Left colon (tissue), 2 donors: ENCODE measurements around the gene TNFRSF18. TPM values are rescaled to one million over a fixed set of nuclear protein-coding genes. Genes with fewer than 3 reads are reported as not detected.

Experiments used
- ATAC-seq: fragments of 200-7000 bp; cut with Tn5 transposase; one replicate; pipeline ENCODE4 v1.9.1; 2020; ENCODE audit warnings: mild to moderate bottlenecking, moderate library complexity
- DNase-seq, 2 donors: peaks; one replicate each; pipeline ENCODE4 v3.0.0-alpha.2; 2020
- intact Hi-C, 2 donors: fragments of 100-400 bp; cut with DNase I in 1 of 2; cut with micrococcal nuclease in 1 of 2; formaldehyde crosslinking; loops; one replicate each; pipeline versions ENCODE4 v1.11.2 to v1.14.0; 2022; cut with DNase I, micrococcal nuclease
- total RNA-seq, 2 donors: library from RNA; stranded (reverse); fragmentation: NEBNext Ultra II Directional; extraction: Animal tissue kit (Norgen Biotek cat#: 25700); gene quantifications; one replicate each; pipeline ENCODE4 v1.2.1, GENCODE V29; 2021
- donor health status: DM: no; HTN: no; CAD: no.
- donor health status: DM: yes; HTN: yes; CAD: no.

Gene TNFRSF18
- total RNA-seq, 2 donors from 2014 or later, result 0.64 to 3.7 TPM

DNA sequence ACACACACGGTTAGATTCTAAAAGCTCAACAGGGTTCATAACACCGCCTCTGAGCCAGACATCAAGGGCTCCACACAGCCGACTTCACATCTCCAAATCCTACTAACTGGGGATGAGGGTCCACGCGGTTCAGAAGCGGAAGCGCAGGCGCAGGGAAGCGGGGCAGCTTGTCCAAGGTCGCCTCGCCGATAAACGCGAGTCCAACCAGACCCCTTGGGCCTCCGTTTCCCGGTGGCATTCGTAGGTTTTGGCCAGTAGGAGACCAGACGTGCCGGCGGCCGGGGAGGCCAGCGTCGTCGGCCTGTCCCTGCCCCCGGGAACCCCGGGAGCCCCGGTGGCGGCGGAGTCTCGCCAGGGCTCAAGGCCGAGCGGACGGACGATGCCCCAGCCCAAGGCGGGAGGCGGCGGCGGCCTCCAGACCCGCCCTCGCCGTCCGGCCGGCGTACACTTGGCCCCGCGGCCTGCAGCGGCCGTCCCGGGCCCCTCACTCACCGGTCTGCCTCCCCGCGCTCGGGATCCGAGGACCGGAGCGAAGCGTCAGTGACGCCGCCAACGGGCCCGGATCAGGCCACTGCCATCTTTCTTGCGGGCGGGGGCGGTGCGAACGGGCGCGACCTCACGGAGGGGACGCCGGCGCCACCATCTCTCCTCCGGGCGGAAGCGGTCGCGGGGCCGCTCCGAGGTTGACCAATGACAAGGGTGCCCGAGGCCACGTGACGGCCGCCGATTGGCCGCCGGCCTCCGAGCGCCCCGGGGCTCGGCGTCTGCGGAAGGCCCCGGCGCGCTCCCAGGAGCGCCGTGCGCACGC, 25.2 kb upstream of the TNFRSF18 start, which contains the start of gene SDF4:
SDF4 (minus strand) TSS at position 602 of the 808 bp plus-strand sequence. CDS start 3,229 bp downstream, outside the sequence.
- DNase-seq (peak; percentile 97), ATAC-seq (peak; percentile 87)
- intact Hi-C loops, result no loop called here

DNA sequence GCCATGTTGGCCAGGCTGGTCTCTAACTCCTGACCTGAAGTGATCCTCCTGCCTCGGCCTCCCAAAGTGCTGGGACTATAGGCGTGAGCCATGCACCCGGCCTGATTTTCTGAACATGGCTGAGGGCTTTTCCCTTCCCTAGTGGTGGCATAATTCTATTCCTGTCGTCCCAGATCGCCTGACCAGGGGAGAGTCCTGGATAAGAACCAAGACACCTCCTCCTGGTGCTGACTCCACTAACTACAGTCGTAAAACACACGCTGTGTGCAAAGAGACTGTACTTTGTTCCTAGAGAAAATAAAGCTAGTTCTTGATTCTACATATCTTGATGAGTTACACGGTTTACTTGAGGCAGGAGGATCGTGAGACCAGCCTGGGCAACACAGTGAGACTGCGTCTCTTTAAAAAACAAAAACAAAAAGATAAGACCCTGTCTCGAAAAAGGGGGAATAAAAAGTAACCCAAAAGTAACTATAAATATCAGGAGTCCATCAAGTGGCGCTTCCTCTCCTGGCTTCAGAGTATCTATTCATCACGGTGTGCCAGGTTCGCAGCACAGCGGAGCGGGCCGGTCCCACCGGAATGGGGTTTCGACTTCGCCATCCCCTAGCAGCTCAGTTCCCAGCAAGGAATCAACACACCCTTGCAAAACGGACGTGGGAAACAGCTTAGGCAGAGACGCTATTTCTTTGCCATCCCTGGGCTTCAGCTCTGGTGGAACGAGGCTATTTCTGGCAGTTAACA, 24.4 kb upstream of the TNFRSF18 start:
- intact Hi-C loops, result no loop called here
- ATAC-seq (peak; percentile 78), DNase-seq (peak in 1 of 2 donors; percentile 73)

DNA sequence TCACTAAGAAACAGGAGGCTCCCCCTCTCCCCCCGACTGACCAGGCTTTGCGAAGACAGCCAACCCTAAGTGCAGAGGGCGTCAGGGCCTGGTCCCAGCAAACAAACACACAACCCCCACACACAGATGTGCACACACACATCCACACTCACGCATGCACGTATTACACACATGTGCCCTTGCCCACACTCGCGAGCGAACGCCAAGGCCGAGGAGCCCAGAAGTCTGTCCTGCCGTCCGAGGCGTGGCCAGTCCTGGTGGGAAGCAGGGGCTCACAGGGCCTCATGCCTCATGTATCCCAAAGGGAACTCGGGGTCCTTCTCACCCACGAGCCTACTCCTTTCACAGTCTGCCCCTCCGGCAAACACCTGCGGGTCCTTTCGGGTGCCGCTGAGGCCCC, 23.4 kb upstream of the TNFRSF18 start:
- ATAC-seq (no peak), DNase-seq (no peak)
- intact Hi-C loops, result no loop called here

DNA sequence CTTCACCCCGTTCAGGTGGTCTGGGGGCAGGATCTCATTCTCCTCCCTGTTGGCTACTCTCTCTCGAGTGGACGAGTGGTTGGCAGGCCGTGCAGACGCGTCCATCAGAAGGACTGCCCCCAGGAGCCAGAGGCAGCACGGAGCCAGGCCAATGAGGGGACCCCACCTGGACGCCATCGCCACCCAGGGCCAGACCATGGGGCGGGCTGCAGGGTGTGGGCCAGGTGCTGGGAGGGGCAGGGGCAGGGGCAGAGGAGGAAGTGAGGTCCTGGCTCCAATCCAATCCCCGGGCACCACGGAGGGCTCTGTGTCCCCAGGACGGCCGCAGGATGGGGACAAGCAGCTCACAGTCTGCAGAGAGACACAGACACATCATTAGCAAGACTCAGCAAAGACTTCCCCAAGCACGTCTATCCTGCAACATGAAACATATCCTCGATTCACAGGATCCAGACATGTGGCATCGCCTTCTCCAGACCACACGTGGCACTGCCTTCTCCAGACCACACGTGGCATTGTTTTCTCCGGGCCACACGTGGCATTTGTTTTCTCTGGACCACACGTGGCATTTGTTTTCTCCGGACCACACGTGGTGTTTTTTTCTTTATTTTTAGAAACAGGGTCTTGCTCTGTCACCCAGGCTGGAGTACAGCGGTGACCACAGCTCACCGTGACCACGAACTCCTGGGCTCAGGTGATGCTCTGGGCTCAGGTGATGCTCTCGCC, 22.4 kb upstream of the TNFRSF18 start:
- intact Hi-C loops, result no loop called here
- DNase-seq (no peak), ATAC-seq (no peak)

DNA sequence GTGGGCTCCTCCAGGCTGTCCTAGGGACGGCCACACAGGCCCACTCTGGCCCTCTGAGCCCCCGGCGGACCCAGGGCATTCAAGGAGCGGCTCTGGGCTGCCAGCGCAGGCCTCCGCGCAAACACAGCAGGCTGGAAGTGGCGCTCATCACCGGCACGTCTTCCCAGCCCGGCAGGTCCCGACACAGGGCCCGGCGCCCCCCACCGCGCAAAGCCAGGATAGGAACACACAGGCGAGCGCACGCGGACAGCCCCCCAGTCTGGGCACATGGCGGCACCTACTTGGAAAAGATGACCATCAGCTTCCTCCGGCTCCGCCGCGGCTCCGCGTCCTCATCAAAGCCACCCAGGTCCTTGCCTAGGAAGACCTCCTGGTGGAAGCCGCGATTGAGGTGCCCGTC, 21.8 kb upstream of the TNFRSF18 start:
- intact Hi-C loops, result no loop called here
- DNase-seq (no peak), ATAC-seq (no peak)

DNA sequence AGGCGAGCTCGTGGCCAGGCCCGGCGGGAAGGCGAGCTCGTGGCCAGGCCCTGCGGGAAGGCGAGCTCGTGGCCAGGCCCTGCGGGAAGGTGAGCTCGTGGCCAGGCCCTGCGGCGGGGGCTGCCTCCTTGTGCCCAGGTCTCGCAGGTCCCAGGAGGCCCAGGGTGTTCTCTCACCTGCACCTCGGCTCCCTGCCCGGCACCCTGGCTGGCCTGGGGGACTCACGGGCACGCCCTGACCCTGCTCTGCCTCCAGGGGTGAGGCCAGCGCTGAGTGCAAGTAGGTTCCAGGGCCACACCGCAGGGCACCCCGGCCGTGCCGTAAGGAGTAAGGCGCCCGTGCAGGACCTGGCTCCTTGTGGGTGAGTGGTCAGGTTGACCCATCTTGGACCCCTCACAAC, 21.0 kb upstream of the TNFRSF18 start:
- DNase-seq (no peak), ATAC-seq (no peak)
- intact Hi-C loops, result no loop called here

DNA sequence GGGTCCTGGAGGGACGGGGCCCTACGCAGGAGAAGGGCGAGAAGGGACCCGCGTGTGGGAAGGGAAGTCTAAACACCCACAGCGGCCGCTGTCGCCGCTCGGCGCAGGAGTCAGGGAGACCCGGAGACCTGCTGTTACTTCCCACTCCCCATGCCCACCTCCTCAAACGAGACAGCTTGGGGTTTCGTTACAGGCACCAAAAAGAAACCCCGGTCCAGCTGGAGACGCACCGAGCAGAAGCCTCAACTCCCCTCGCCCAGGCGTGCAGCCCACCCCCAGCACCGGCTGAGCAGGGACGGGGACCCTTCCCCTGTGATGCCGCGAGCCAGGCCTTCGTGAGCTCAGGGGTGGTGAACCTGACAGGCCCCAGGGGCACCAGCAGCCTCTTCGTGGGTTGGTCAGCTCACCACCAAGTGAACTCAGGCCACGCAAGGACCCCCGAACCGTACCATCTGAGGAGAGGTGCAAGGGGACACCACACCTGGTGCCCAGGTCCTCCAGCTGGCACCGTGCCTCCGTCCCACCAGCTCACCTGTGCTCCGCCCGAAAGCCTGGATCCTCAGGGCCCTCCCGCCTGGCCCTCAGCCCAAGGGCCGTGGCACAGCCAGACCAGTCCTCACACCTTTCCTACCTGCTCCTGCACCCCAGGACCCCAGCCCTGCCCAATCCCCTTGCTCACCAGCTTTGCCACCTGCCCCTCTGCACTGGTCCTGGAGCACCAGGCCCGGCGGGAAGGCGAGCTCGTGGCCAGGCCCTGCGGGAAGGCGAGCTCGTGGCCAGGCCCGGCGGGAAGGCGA, 20.4 kb upstream of the TNFRSF18 start:
- DNase-seq (no peak), ATAC-seq (no peak)
- intact Hi-C loops, result no loop called here

DNA sequence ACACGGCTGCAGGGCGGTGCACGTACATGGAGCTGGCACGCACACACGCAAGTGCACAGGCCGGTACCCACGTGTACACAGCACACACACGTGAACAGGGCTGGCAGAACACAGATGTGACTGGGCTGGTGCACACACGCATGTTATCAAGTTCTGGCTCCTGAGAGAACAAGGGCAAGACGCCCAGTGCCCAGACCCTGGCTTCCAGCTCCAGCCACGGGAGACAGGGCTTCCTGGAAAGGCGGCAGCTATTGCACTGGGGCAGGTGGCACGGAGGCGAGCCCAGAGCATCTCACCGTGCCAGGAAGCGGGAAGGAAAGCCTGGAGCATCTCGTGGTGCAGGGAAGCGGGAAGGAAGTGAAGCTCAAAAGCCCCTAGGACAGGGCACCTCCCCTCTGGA, 19.5 kb upstream of the TNFRSF18 start:
- intact Hi-C loops, result no loop called here
- ATAC-seq, result no peak
- DNase-seq, result no peak

DNA sequence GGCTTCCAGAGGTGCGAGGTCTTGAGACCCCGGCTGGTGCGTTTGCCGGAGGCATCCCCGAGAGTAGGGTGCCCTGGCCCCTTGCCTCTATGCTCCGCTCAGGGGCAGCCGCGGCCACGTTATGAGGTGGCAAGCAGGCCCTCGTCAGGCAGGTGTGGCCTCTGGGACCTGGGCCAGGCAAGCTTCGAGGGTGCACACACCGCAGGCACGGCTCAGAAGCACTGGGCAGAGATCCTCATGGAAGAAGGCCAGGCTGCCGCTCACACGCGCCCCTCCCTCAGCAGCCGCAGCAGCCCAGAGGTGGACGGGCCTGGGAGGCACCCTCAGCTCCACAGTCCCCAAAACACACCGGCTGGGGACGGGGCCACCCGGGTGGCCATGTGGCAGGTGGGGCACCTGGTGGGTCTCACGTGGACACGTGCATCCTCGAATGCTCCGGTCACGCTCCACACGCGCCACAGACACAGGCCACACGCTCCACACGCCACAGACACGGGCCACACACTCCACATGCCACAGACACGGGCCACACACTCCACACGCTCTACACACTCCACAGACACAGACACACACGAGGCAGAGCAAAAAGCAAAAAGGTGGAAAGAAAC, 18.9 kb upstream of the TNFRSF18 start:
- ATAC-seq, result peak; percentile 55
- no peak for DNase-seq
- intact Hi-C loops, result no loop called here

DNA sequence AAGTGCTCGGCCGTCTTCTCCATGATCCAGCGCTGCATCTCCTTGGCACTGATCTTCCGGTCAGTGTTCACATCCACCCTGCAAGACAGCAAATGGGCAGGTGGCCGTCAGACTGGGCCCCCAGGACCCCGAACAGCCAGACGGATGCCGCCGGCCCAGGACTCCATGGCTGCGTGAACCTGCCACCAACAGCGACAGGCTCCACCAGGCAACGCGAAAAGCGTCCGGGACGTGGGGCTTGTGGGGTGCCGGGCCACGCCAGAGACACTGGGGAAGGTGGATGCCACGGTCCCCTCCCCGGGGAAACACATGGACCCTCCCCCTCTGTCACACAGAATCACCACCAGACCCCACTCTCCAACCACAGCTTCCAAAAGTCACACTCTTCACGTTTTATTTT, 17.5 kb upstream of the TNFRSF18 start:
- intact Hi-C loops, result no loop called here
- ATAC-seq (no peak), DNase-seq (no peak)

DNA sequence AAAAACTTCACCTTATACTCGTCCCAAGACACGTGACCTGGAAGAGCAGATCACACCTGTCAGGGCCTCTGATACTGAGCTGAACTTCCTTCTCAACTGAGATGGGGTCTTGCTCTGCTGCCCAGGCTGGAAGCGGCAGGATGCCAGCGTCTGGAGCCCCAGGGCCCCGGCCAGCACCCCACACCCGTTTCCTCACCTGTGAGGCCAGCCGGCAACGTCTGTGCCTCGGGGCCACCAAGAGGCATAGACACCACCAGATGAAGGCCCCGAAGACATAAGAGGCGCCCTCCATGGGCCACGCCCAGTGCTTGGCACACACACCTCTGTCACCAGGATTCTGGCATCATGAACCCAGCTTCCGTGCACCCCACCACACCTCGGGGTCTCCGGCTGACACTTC, 16.9 kb upstream of the TNFRSF18 start:
- ATAC-seq (no peak), DNase-seq (no peak)
- intact Hi-C loops, result no loop called here

DNA sequence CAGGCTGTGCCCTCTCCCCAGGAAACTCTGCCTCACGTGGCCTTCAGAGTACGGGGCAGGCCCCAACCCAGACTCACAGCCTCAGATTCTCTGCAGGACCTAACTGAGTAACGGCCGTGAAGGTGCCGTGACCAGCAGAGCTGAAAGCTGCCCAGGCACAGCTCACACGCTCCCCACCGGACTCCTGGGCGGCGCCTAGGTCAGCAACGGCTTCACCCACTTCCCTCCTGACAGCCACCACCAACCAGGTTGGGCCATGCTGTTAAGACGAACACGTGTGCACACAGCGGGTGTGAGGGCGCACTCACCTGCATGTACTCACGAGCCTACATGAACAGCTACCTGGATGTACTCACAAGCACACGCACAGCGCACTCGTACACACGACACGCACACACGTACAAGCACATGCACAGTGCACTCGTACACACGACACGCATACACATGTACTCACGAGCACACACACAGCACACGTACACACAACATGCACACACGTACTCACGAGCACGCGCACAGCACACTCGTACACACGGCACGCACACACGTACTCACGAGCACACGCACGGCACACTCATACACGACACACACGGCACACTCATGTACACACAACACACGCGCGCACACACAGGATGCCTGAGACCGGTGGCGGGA, 16.3 kb upstream of the TNFRSF18 start:
- peak; percentile 3 for ATAC-seq

DNA sequence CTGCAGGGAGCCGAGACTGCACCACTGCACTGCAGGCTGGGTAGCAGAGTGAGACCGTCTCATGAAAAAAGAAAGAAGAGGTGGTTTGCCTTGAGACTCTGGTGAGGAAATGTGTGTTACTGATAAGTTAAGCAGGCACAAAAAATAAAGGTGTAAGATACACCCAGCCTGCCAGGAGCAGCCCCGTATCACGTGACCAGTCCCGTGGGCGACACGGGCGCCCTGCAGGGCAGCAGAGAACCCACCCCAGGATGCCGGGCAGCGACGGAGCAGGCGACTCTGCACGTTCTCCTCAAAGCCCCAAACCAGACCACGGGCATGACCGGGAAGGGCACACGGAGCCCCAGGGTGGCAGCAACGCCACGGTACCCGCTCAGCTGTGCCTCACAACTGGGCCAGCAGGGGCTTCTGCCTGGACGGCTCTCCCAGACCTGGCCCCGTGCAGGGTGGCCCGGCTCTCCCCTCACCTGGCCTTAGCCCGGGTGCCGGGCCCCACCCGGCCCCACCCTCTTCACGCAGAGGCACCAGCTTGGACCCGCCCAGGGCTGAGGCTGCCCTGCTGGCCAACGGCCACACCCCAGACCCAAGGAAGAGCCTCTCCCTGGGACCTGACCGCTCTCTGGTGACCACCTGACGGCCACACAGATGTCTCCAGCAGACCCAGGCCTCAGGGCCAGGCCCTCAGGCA, 15.6 kb upstream of the TNFRSF18 start:
- peak; percentile 55 to 62 for DNase-seq
- ATAC-seq, result peak; percentile 80
- intact Hi-C loops, result no loop called here

More for the DNA sequence above, 16.3 kb upstream of the TNFRSF18 start:
- no peak for DNase-seq
- intact Hi-C loops, result no loop called here

DNA sequence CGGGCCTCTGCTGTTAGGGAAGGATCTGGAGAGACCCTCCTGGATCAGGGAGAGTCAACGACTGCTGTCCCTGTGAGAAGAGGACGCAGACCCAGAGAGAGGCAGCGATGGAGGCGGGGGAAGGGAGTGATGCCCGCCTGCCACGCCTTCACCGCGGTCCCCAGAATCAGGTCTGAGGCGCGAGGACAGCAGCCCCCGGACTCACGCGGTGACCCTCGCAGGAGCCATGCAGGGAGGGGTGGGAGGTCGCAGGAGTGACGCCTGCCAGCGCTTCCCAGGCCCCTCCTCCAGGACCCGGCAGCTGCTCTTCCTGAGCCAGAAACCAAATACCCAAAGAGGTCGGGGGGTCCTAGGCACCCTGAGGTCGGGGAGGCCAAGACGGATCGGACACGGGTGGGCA, 13.8 kb upstream of the TNFRSF18 start:
- DNase-seq, result no peak
- no peak for ATAC-seq
- intact Hi-C loops, result no loop called here

DNA sequence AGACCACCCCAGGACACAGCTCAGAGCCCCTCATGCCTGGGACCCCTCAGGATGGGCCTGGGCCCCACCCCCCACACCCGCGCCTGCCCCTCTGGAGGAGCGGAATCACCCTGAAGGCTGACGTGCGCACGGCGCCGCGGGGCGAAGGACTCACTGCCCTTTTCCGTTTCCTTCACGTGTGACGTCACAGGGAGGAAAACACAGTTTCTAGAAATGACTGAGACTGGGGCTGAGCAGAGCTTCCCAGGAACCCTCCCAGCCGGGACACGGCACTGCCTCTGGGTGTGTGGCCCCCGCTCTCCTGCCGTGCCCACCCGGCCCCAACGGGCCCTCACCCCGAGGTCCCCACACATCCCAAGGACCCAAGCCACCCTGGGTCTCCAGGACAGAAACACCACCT, 12.9 kb upstream of the TNFRSF18 start:
- ATAC-seq, result no peak
- no peak for DNase-seq
- intact Hi-C loops, result no loop called here

DNA sequence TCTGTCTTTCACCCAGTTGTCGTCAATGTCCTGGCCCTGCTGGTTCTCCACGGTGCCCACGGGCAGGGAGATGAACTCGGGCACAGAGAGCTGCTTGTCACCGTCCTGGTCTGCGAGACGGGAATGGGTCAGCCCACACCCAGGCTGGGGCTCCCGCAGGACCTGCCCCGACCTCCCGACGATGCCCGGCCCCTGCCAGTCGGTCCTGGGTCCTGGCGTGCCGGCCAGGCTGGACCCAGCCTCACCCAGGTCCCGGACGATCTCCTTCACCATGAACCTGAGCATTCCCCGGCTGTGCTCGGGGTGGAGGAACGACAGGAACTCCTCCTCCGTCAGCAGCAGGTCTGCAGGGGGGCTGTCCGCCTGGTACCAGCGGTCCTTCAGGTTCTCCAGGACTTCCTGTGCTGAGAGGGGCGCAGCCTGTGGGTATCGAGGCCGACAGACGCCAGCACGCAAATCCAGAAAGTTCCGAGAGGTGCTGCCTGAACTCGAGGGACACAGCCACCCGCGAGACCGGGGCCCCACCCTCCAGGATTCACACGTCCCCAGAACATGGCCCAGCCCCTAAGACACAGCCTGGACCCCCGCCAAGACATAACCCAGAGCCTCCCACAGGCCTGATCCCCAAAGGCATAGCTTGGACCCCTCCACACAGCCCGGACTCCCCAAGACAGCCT, 12.3 kb upstream of the TNFRSF18 start:
- ATAC-seq (no peak), DNase-seq (no peak)
- intact Hi-C loops, result no loop called here
